ENCODE data around the gene PDCD6IP. TPM values are rescaled to one million over a fixed set of nuclear protein-coding genes. Genes with fewer than 3 reads are reported as not detected.

The PDCD6IP gene
- total and polyA plus RNA-seq, 10 donors = 30.5 to 265 (median 175) TPM

DNA sequence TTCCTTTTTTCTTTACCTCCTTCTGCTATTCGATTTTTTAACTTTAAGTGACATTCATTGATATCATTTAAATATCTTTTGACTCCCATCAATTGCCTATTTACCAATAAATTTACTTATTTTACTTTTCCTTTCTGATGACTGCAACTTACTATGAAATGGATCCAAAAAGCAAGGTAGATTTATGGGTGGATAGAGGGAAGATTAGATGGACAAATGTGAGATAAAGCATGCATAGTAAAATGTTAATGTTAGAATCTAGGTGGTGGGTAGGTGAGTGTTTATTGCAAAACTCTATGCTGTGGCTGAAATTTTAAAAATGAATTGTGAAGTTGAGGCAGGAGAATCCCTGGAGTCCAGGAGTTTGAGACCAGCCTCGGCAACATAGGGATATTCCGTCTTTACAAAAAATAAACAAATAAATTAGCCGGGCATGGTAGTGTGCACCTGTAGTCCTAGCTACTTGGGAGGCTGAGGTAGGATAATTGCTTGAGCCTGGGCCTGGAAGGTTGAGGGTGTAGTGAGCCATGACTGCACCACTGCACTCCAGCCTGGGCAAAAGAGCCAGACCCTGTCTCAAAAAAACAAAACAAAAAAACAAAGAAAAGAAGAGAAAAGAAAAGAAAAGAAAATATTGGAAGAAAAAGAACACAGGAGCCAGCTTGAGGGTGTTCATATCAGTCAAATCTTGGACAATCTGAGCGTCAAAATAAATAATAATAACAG lies 6.1 kb upstream of the PDCD6IP start:
- intact Hi-C loops (cut with DNase I; ENCODE audit: low total_unique reads) = no loop called here
- H3K27ac ChIP-seq = no peak overlapping the region
- TF ChIP-seq POLR2A (IDR thresholded peaks at IDR 0.05) (no peak), POLR2AphosphoS5 (IDR thresholded peaks at IDR 0.05) (no peak)
- TF ChIP-seq, protein P1, sequence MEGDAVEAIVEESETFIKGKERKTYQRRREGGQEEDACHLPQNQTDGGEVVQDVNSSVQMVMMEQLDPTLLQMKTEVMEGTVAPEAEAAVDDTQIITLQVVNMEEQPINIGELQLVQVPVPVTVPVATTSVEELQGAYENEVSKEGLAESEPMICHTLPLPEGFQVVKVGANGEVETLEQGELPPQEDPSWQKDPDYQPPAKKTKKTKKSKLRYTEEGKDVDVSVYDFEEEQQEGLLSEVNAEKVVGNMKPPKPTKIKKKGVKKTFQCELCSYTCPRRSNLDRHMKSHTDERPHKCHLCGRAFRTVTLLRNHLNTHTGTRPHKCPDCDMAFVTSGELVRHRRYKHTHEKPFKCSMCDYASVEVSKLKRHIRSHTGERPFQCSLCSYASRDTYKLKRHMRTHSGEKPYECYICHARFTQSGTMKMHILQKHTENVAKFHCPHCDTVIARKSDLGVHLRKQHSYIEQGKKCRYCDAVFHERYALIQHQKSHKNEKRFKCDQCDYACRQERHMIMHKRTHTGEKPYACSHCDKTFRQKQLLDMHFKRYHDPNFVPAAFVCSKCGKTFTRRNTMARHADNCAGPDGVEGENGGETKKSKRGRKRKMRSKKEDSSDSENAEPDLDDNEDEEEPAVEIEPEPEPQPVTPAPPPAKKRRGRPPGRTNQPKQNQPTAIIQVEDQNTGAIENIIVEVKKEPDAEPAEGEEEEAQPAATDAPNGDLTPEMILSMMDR (IDR thresholded peaks at IDR 0.05 in 8 of 11, conservative IDR thresholded peaks at IDR 0.05 in 3 of 11) = no peak
- WGBS, 5 donors = 80 to 82% (median 81%) methylated on average over 5 of the region's 5 CpGs
- no peaks in the 10 kb centered on the region for H3K36me3 ChIP-seq
- no peaks in the 10 kb centered on the region for H3K9me3 ChIP-seq
- no peak overlapping the region for H3K4me3 ChIP-seq
- no peak for DNase-seq
- H3K4me1 ChIP-seq = peaks cover 0 to 12% (median 1%) of the 10 kb centered on the region in 6 donors
- peaks cover 0 to 8% (median 0%) of the 10 kb centered on the region in 7 donors for H3K27me3 ChIP-seq (replicated peaks in 1 of 7)

DNA sequence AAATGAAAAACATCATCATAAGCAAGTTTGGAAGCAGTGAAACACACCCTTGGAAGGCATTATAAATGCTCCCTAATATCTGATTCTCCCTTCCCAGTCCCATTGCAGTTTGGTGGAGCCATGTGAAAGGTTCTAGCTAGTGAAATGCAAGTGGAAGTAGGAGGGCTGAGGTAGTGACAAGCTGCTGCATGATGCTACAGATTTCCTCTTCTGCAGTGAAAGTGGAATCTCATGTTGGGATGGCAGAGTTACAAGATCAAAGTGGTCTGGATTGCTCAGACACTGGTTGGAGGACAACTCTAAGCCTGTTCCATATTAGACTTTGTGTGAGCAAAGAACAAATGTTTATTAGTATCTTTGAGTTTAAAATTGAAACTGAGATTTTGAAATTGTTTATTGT lies 3.3 kb upstream of the PDCD6IP start:
- no peak for DNase-seq
- H3K4me1 ChIP-seq = peaks cover 14 to 31% (median 17%) of the 10 kb centered on the region in 6 donors
- H3K36me3 ChIP-seq = no peaks in the 10 kb centered on the region
- H3K9me3 ChIP-seq = no peaks in the 10 kb centered on the region
- intact Hi-C loops (cut with DNase I; ENCODE audit: low total_unique reads) = no loop called here
- no peak overlapping the region for H3K4me3 ChIP-seq
- TF ChIP-seq POLR2A (IDR thresholded peaks at IDR 0.05) = no peak
- TF ChIP-seq POLR2AphosphoS5 (IDR thresholded peaks at IDR 0.05) = no peak
- TF ChIP-seq, protein P1 (IDR thresholded peaks at IDR 0.05 in 8 of 11, conservative IDR thresholded peaks at IDR 0.05 in 3 of 11) = no peak
- H3K27me3 ChIP-seq (replicated peaks in 1 of 7) = no peaks in the 10 kb centered on the region
- H3K27ac ChIP-seq = no peak overlapping the region

DNA sequence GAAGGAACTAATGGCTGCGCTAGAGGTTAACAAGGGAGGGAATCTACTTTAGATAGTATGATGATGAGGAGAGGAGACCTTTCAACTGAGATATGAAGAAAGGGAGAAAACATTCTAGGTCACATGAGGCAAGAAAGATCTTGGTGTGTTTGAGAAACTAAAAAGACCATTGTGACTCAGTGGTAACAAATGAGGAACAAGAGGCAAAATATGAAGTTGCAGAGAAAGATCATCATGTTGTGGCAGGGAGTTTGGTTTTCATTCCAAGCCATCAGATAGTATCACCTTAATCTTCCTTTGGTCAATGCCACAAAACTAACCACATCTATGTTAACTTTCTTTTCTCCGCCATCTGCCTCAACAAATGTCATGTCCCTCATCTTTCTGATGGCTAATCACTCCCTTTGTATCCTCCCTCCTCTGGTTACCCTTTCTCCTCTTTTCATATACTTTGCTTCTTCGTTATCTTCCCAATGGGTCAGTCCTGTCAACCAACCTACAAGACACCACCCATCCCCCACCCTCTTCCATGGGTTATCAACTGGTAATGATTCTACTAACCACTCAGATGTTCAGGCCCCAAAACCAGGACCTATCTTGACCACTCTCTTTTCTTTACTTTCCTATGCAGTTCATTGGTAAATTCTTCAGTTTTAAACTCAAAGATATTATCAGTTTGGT lies 2.4 kb upstream of the PDCD6IP start:
- WGBS, 5 donors = 94 to 96% (median 95%) methylated on average over 3 of the region's 3 CpGs
- no peaks in the 10 kb centered on the region for H3K27me3 ChIP-seq (replicated peaks in 1 of 7)
- H3K27ac ChIP-seq = no peak overlapping the region
- intact Hi-C loops (cut with DNase I; ENCODE audit: low total_unique reads) = no loop called here
- no peak overlapping the region for H3K4me3 ChIP-seq
- TF ChIP-seq POLR2A (IDR thresholded peaks at IDR 0.05) = no peak
- TF ChIP-seq POLR2AphosphoS5 (IDR thresholded peaks at IDR 0.05) = no peak
- TF ChIP-seq, protein P1 (IDR thresholded peaks at IDR 0.05 in 8 of 11, conservative IDR thresholded peaks at IDR 0.05 in 3 of 11) = no peak
- no peaks in the 10 kb centered on the region for H3K9me3 ChIP-seq
- DNase-seq = no peak
- H3K36me3 ChIP-seq = no peaks in the 10 kb centered on the region
- peaks cover 23 to 40% (median 26%) of the 10 kb centered on the region in 6 donors for H3K4me1 ChIP-seq

DNA sequence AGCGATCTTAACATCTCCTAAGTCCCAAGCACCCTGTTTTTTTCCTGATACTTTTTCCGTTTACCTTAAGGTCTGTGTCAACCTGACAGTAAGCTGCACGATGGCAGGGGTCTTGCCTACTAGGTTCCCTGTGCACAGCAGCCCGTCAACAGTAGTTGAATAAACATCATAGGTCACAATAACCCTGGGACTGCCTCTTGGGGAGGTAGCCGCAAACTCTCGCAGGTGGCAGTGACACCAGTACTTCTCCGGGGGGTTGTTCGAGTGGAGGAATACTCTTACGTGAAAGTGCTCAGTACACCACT lies 365 bp upstream of the PDCD6IP start:
- intact Hi-C loops (cut with DNase I; ENCODE audit: low total_unique reads) = no loop called here
- Histone ChIP-seq H3K9me3 (no peaks in the 10 kb centered on the region), H3K4me3 (peak overlapping the region; percentile 65 to 95 (median 90)), H3K36me3 (peaks cover 0 to 7% (median 0%) of the 10 kb centered on the region in 6 donors), H3K27me3 (replicated peaks in 1 of 7) (no peaks in the 10 kb centered on the region), H3K27ac (peak overlapping the region; percentile 89 to 97 (median 94)), H3K4me1 (peaks cover 33 to 56% (median 46%) of the 10 kb centered on the region in 6 donors)
- 0 to 2% (median 1%) methylated on average over 9 of the region's 9 CpGs for WGBS, 5 donors
- no peak for DNase-seq
- TF ChIP-seq, protein P1 (IDR thresholded peaks at IDR 0.05 in 8 of 11, conservative IDR thresholded peaks at IDR 0.05 in 3 of 11) = no peak
- TF ChIP-seq POLR2A (IDR thresholded peaks at IDR 0.05) (no peak), POLR2AphosphoS5 (IDR thresholded peaks at IDR 0.05) (no peak)
